WTC11 (cell line): ENCODE measurements around the gene CNKSR3.

Source experiments
- ELF4 ChIP-seq: sonication (generic); formaldehyde crosslinking; IDR thresholded peaks from 2 replicates; pipeline ENCODE4 v1.8.1; 2022; ENCODE audit warnings: low read depth, mild to moderate bottlenecking, moderate library complexity, missing genetic modification reagents
- TF ChIP-seq, protein P1 (sequence below): fragments of 200-600 bp; IDR thresholded peaks from 2 replicates; pipeline ENCODE4 v1.8.0; 2022; ENCODE audit warnings: antibody characterized with exemption

DNA sequence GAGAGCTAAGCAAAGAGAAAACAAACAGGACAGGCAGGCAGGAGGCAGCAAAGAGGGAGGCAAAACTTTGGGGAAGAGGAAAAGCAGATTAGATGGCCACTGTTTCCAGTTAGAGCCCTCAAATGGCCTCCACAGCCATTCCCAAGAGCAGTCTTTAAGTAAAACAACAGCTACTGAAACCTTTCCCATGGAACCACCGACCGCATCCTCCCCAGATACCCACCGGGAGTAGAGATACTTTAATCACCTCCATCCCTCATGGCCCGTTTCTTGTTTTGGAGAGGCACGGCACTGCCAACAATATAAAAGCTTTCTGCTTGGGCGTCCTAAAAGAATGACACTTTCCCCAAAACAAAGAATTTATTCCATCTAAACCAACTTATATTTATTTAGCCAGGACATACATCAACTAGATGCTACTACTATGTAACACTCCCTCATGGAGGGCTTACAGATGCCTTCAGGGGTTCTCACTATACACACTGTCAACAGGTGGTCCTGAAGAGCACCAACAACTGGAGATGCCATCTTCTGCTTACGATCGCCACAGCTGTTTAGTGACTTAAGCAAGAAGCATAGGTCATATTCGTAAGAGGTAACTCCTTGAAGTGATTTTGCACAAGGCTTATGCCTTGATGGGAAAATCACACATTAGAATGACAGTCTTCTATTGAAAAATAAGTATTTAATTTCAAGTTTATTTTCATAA lies 43.4 kb downstream of the CNKSR3 start:
- TF ChIP-seq, protein P1, sequence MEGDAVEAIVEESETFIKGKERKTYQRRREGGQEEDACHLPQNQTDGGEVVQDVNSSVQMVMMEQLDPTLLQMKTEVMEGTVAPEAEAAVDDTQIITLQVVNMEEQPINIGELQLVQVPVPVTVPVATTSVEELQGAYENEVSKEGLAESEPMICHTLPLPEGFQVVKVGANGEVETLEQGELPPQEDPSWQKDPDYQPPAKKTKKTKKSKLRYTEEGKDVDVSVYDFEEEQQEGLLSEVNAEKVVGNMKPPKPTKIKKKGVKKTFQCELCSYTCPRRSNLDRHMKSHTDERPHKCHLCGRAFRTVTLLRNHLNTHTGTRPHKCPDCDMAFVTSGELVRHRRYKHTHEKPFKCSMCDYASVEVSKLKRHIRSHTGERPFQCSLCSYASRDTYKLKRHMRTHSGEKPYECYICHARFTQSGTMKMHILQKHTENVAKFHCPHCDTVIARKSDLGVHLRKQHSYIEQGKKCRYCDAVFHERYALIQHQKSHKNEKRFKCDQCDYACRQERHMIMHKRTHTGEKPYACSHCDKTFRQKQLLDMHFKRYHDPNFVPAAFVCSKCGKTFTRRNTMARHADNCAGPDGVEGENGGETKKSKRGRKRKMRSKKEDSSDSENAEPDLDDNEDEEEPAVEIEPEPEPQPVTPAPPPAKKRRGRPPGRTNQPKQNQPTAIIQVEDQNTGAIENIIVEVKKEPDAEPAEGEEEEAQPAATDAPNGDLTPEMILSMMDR: no peak
- no peak for TF ChIP-seq ELF4
